ENCODE measurements around the gene ZNF445.

- TF ChIP-seq EZH2 (IDR thresholded peaks at IDR 0.05; ENCODE audit: insufficient read depth, low read length) (no peak), CTCF (IDR thresholded peaks at IDR 0.05; ENCODE audit: insufficient read depth, low read depth, low read length) (no peak)
Observed at GRCh38 chr3:44478606-44479094, 1.2 kb upstream of the ZNF445 start.
